Left ventricle myocardium inferior (tissue), 1 donor: ENCODE data around the gene FTO. TPM values are rescaled to one million over a fixed set of nuclear protein-coding genes. Genes with fewer than 3 reads are reported as not detected.

Experiments used
- DNase-seq: peaks from one replicate; pipeline ENCODE4 v3.0.0-alpha.2; 2020
- H3K27ac ChIP-seq: fragments of 200-600 bp; replicated peaks from 2 replicates; pipeline ENCODE4 v1.8.0; 2021
- H3K27me3 ChIP-seq: fragments of 200-600 bp; 2 replicates; pipeline ENCODE4 v1.8.0; 2021; ENCODE audit warnings: low read depth
- H3K36me3 ChIP-seq: fragments of 200-600 bp; 2 replicates; pipeline ENCODE4 v1.8.0; 2021
- H3K4me1 ChIP-seq: fragments of 200-600 bp; 2 replicates; pipeline ENCODE4 v1.8.0; 2021
- H3K4me3 ChIP-seq: fragments of 200-600 bp; 2 replicates; pipeline ENCODE4 v1.8.0; 2021; ENCODE audit warnings: mild to moderate bottlenecking, moderate library complexity
- H3K9me3 ChIP-seq: fragments of 200-600 bp; replicated peaks from 2 replicates; pipeline ENCODE4 v1.8.0; 2021
- CTCF ChIP-seq: fragments of 200-600 bp; IDR thresholded peaks from 2 replicates; pipeline ENCODE4 v1.8.0; 2021; ENCODE audit warnings: antibody characterized with exemption, mild to moderate bottlenecking, borderline replicate concordance
- intact Hi-C: fragments of 100-400 bp; cut with micrococcal nuclease; formaldehyde crosslinking; loops from one replicate; pipeline ENCODE4 v1.11.0; 2022
- total RNA-seq: library from RNA; stranded (reverse); fragmentation: NEBNext Ultra II Directional; extraction: Animal tissue kit (Norgen Biotek cat#: 25700); gene quantifications from one replicate; pipeline ENCODE4 v1.2.1, GENCODE V29; 2021
- donor health status: DM: no; HTN: yes; CAD: no; lungs with severe emphysema.

Gene FTO
- total RNA-seq, 1 donor from 2014 or later, result 78.4 TPM

GRCh38 chr16:54055864-54056263 is 351.9 kb downstream of the FTO start:
- TF ChIP-seq CTCF, result no peak

DNA sequence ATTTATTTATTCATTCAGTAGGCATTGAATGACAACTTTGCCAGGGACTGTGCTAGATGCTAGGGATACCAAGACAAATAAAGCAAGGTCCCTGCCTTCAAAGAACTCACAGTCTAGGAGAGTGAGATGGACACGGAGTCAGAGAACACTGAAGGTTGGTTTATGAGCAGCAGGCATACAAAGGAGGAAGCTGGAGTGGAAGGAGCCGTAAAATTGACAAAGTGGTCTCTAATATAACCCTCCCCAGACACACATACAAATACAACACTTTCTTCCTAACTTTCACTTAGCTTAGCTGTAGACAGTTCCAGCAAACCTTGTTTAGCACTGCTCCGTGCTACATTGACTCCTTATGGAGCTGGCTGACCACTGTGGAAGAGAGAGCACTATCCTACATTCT is 353.0 kb downstream of the FTO start:
- intact Hi-C loops, result no loop called here
- H3K36me3 ChIP-seq, result no peaks in the 10 kb centered on the region
- no peak for TF ChIP-seq CTCF

More at GRCh38 chr16:54055864-54056263, 351.9 kb downstream of the FTO start:
- H3K36me3 ChIP-seq, result no peaks in the 10 kb centered on the region
- H3K9me3 ChIP-seq, result no peaks in the 10 kb centered on the region
- no peak overlapping the region for H3K4me3 ChIP-seq
- H3K27me3 ChIP-seq, result no peaks in the 10 kb centered on the region
- H3K27ac ChIP-seq, result peak overlapping the region; percentile 6
- no peak for DNase-seq
- intact Hi-C loops, result no loop called here
- peaks cover 16% of the 10 kb centered on the region for H3K4me1 ChIP-seq

DNA sequence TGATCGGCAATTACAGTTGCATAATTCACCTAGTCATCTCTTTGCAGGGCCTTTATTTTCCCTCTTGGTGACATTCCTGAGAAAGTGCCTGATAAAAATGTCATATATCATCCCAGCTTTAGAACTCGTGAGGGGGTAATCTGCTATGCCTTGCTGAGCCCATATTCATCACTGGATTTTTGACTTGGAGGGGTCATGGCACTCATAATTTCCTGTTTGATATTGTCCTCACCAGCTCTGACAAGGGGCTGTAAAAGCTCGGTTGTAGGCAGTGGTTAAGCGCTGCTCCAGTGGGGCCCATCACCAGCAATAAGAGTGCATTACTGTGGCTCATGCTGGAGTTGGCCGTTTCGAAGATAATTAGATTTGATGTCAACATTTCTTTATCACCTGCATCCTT is 355.4 kb downstream of the FTO start:
- no peak overlapping the region for H3K4me3 ChIP-seq
- no peak for DNase-seq
- intact Hi-C loops, result no loop called here
- peaks cover 35% of the 10 kb centered on the region for H3K4me1 ChIP-seq
- H3K9me3 ChIP-seq, result no peaks in the 10 kb centered on the region
- TF ChIP-seq CTCF, result no peak
- H3K36me3 ChIP-seq, result no peaks in the 10 kb centered on the region
- H3K27me3 ChIP-seq, result no peaks in the 10 kb centered on the region
- no peak overlapping the region for H3K27ac ChIP-seq

More for the DNA sequence above, 353.0 kb downstream of the FTO start:
- Histone ChIP-seq H3K4me1 (peaks cover 21% of the 10 kb centered on the region), H3K9me3 (no peaks in the 10 kb centered on the region), H3K27me3 (no peaks in the 10 kb centered on the region), H3K27ac (no peak overlapping the region), H3K4me3 (no peak overlapping the region)
- DNase-seq, result no peak

- no peaks in the 10 kb centered on the region for H3K9me3 ChIP-seq
- peaks cover 22% of the 10 kb centered on the region for H3K4me1 ChIP-seq
- H3K27me3 ChIP-seq, result no peaks in the 10 kb centered on the region
- no peaks in the 10 kb centered on the region for H3K36me3 ChIP-seq
- H3K4me3 ChIP-seq, result no peak overlapping the region
- H3K27ac ChIP-seq, result no peak overlapping the region
- intact Hi-C loops, result no loop called here
- DNase-seq, result no peak
- no peak for TF ChIP-seq CTCF
Observed at GRCh38 chr16:54060599-54061421, 356.9 kb downstream of the FTO start.

DNA sequence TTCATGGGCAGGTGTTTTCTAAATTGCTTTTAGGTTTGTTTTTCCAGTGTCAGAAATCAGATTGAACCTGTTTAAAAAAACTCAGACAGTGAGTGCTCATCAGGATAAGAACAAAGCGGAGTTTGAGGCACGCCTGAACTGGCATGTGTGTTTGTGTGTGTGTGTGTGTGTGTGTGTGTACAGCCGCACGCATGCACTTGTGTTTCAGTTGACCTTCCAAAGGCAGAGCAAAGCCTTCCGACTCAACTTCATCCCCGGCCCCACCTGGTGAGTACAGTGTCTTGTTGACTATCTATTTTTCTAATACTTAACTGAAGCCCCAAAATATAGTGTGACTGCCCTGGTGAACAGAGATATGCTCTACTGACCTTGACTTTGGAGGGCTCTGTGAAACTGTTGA is 357.5 kb downstream of the FTO start:
- DNase-seq, result no peak
- H3K27ac ChIP-seq, result no peak overlapping the region
- intact Hi-C loops, result no loop called here
- H3K36me3 ChIP-seq, result no peaks in the 10 kb centered on the region
- no peaks in the 10 kb centered on the region for H3K9me3 ChIP-seq
- H3K4me1 ChIP-seq, result peaks cover 22% of the 10 kb centered on the region
- TF ChIP-seq CTCF, result no peak
- H3K27me3 ChIP-seq, result no peaks in the 10 kb centered on the region
- H3K4me3 ChIP-seq, result no peak overlapping the region
